Hematopoietic multipotent progenitor cell treated with erythropoietin and hydrocortisone succinate and interleukin-3 and kit ligand, for 8 days (in vitro differentiated cells): ENCODE measurements around the gene MRPS11.
"Not testable (repeated sequence)": the region's sequence is repeated elsewhere in the genome, so short reads cannot be mapped to it uniquely, and the experiment has no call there.

ENCODE experiments used
- DNase-seq: peaks from one replicate; pipeline ENCODE4 v3.0.0-alpha.2; 2015

The MRPS11 gene

DNA sequence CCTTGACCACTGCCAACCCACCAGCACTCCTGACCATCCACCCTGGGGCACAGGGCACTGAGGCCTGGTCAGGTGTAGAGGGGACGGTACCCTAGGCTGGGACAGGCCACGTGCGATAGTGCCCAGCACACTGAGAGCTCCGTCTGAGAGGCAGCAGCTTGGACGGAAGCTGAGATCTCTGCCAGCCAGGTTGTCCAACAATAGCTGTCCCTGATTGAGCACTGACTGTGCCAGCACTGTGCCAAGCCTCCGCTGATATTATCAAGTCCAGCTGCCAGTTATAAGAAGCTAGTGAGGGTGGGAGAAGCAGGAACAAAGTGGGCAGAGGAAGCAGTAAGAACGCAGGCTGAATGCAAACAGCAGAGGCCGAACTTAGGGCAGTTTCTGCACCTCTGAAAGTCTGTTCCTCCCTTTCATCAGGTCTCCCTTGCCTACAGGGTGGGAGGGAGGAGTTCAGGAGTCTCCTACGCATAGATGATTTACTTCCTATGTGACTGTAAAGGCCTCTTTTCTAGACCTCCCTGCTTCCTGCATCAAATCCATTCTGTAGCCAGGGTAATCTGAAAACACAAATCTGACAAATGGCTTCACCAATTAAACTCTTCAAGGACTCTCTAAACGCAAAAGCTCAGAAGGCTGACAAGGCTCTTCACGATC lies 29.7 kb downstream of the MRPS11 start:
- no peak for DNase-seq

DNA sequence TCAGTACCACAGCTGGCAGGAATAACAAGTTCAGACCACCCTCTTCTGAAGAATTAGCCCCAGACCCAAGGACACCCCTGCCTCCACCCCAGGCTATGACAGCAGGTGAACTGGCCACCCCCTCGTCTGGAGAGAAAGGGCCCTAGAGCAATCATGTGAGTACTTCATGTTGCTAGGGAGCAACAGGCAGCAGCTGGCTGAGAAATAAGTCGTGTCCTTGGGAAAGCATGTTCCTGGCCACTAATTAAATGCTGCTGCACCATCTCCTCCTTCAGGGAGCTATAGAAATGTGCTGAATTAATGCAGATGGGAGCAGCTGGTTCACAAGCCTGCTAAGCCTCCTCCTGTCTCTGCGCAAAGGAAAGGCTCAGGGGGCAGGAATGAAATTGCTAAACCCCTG lies 31.5 kb downstream of the MRPS11 start:
- no peak for DNase-seq

DNA sequence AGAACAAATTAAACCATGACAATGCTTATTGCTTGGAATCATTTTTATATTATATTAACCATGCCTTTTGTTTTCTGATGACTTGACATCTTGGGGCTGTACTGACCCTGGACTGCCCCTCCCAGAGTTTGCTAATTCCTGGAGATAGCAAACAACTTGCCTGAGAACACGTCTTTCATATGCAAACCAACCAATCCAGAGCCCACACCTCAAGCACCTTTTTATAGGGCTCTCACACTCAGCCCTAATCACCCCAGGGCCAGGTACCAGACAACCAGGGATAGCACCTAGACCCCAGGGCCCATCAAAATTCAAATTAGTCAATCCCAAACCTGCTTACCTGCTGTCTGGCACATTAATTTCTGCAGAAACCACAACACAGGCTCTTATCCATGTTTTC lies 36.9 kb downstream of the MRPS11 start:
- no peak for DNase-seq

DNA sequence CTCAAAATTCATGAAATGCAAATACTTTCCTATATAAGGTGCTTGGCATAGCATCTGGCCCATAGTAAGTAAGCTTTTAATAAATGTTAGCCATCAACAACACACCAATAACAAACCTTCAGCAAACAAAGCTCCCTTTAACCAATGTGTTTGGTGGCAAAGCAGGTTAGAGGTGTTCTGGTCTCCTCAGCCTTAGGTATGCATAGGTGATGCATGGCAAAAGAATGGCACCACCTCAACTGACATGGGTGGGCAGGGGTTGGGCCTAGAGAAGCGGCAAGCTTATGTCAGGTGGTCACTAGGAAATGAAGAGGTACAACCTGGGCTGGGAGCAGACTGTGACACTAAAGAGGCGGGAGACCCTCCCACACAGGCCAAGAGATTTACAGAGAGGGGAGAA lies 38.2 kb downstream of the MRPS11 start:
- no peak for DNase-seq

DNA sequence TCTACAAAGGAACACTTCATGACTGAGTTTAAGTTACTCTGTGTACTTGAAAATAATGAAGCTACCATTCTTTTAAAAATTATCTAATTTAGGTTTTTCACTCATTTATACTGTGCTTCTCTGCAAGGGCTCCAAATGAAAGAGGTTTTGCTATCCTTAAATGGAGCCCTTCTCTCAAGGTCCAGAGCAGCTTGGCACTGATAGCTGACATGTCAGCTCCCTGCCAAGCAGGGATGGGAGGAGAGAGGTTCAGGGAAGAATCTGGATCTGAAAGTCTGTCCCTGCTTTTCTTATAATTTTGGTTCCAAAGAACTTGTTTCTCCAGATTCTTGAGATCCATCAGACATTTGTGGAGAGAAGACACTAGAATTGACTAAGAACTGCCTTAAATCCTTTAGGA lies 39.1 kb downstream of the MRPS11 start:
- DNase-seq = no peak

DNA sequence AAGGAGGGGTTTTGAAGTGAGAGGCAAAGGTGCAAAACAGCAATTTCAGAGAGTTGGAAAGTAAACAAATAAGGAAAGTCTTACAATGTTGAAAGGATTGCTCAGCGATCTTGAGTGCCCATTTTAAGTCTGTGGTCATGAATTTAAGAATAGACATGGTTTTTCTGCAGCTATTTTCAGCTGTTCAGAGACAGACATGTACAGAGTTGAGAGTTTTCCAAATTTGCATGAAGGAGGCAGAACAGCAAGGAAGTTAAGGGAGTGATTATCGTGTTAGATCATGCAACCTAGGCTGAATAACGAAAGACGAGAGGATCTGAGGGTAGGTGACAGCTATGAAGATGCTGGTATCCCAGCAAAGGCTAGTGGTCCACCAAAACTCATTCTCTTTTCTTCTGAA lies 41.8 kb downstream of the MRPS11 start:
- no peak for DNase-seq

DNA sequence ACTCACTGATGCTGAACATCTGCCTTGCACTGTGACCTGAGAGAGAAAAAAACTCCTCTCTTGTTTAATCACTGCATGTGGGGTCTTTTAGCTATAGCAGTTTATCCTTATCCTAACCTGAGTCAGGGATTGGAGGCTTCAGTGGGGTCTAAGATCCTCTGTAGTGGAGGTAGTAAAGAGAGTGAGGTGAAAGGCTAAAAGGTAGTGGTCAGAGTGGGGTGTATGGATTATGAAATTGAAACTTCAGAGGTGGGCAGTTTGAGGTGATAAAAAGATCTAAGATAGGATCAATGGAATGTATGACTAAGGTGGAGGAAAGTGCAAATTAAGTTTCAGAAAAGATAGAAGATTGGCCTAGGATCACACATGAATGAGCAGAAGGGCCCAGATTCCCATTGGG lies 42.5 kb downstream of the MRPS11 start:
- DNase-seq = no peak

DNA sequence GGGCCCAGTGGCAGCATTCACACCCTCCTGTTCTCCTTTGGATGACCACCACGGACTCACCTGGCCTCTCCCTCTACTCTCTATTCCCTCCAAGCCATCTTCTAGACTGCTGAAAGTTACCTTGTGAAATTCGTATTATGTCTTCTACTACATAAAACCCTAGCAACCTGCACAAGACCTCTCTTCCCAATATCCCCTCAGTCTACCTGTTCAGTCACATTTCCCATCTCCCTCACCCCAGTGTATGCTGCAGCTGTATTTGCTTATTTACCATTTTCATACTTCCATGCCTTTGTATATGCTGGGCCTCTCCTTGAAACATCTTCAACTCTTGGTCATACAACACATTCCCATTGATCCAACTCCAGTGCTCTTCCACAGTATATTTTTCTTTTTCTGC lies 43.7 kb downstream of the MRPS11 start:
- no peak for DNase-seq

DNA sequence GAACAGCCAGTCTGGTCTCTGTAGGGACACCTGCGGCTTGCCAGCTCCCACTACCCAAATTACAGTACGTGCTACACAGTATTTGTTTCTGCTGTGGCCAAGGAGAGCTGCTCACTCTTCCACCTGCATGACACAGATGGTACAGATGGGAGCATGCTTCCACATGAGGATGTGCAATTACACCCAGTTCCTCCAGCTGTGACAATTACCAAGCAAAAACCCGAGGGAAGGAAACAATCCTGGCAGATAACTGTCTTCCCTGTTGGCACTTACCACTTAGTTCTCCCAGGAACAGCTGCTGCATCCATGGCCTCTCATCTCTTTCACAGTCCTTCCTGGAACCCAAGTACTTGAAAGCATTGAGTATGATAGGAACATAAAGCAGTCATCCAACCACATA lies 44.6 kb downstream of the MRPS11 start:
- DNase-seq = no peak

DNA sequence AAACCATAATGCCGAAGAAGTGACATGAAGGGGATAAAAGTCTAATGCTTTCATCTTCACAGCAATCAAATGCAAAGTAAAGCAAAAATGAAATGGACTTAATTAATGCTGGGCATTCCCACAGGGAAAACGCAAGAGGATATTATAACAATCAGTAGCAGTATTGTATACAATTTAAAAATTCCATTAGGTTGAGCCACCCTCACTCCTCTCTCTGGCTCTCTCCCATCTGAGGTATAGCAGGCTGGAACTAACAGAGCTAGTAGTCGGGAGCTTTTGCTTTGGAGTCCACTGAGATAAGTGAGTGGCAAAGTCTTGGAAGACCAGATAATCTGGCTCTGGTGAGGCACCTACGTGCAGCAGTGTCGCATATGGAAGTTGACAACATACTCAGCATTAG lies 45.1 kb downstream of the MRPS11 start:
- DNase-seq = no peak

DNA sequence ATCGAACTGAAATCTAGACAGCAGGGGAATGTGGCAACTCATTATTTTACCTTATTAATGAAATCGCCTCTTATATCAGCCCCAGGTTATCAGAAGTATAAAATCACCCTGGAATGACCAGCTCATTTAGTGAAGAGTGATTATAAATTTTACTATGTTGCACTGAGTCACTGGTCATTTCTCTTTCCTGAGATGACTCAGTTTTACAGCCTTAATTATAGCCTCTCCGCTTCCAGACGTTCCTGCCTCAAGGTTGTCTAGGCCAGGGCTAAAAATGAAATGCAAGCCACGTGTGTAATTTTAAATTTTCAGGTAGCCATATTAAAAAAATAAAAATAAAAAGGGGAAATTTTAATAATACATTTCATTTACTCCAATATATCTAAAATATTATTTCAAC lies 45.7 kb downstream of the MRPS11 start:
- no peak for DNase-seq

DNA sequence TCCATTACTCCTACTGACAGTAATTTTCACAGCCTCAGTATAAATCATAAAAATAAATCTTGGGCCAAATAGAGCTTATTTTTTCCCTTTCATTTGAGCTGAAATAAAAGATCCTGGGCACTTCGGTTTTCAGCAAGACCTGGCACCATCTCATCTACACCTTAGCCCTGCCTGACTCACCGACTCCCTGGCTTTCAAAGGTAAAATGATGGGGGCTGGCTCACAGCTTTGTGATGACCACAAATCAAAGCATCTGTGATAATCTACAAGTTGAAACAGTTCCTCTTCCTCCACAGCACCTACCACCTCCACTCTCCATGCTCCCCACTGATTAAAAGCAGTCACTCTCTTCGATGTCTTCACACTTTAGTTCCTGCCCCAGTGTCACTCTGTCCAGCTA lies 51.4 kb downstream of the MRPS11 start:
- DNase-seq = no peak

DNA sequence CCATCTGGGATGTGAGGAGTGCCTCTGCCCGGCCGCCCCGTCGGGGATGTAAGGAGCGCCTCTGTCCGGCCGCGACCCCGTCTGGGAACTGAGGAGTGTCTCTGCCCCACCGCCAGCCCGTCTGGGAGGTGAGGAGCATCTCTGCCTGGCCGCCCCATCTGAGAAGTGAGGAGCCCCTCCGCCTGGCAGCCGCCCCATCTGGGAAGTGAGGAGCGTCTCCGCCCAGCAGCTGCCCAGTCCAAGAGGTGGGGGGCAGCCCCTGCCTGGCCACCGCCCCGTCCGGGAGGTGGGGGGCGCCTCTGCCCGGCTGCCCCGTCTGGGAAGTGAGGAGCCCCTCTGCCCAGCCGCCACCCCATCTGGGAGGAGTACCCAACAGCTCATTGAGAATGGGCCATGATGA lies 56.6 kb downstream of the MRPS11 start:
- DNase-seq = not testable (repeated sequence)

DNA sequence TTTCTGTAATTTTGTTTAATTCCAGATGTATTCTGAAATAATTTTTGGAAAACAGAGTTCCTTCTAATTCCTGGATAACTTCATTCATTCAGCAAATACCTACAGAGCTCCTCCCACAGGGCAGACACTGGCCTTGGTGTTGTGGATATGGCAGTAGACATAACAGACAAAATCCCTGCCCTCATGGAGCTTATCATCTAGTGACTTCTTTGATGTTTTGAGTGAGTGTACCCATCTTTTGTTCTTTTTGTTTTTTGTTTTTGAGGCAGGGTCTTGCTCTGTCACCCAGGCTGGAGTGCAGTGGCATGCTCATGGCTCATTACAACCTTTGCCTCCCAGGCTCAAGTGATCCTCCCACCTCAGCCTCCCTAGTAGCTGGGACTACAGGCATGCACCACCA lies 57.9 kb downstream of the MRPS11 start:
- DNase-seq = no peak

DNA sequence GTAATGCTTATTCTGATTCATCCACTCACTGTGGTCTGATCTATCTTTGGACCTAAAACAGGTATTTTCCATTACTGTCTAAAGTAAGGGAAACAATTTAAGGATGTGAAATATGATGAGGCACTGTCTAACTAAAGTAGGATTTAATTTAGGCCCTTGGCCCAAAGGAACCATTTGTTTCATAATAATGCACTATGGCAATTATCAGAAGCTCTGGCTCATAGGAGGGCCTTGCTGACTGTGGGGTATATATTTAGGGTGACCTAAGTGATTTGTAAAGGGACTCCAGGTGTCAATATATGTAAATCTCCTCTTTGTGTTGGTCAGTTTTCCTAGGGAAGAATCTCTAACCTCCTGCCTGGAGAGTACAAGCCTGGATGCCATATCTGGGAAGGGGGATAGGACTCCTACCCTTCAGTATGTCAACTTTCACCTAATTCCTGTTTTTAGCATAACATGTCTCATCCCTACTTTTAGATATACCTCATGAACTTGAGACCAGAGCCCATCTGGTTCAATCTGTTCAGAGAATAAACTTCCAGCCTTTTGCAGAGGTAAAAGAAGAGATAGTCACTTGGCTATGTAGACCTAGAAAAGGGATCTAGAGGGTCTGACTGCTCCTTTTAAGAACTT lies 58.9 kb downstream of the MRPS11 start:
- no peak for DNase-seq

DNA sequence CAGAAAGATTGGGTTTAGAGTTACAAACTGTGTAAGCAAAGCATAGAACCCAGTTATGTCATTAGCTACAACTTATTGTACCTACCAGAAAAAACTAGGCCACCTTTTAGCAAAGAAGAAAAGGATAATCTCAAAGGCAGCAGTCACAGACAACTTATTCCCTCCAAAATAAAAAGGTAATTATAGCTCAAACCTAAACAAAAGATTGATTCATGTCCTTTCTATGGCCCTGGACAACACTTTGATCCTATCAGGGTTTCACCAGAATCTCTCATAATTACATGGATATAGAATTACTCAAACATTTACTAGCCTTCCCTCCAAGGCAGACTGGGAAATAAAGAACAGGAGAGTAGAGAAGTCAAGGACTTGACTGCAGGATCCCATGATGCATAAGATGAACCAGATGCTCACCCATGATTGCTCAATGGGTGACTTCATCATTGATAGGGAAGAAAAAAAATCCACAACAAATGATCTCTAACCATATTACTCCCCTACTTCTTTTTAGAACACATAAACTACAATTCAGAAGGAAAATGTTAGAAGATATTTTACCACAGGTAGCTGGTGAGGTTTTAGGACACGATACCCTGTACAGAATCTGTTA lies 61.6 kb downstream of the MRPS11 start:
- DNase-seq = no peak
